ENCODE data around the gene LARP6. TPM values are rescaled to one million over a fixed set of nuclear protein-coding genes. Genes with fewer than 3 reads are reported as not detected.
A peak's percentile ranks its signal among the peaks of the same experiment; 100 is the strongest.

LARP6 gene
- polyA plus RNA-seq, 2 of the 4 experiments (the other 2 are of a cell fraction) = 57.2 to 158 TPM

GRCh38 chr15:70882361-70882760 is 28.4 kb upstream of the LARP6 start:
- no peak overlapping the region for H3K27ac ChIP-seq
- H3K4me2 ChIP-seq = no peak overlapping the region
- no peak for ATAC-seq
- peak; percentile 86 for FAIRE-seq
- no peak overlapping the region for H3K4me3 ChIP-seq
- no peaks in the 10 kb centered on the region for H3K9me3 ChIP-seq
- ChIA-PET POLR2A (no interaction called here), CTCF (interaction anchor here (0.8 to 8.3 kb wide), 5 partner anchors 8 to 919 kb away, joined by 3 to 56 read pairs (median 3); no protein-coding TSS in a partner anchor)
- DNase-seq (ENCODE audit: low read depth in 1 of 2, low spot score in 1 of 2) = no peak
- H3K4me1 ChIP-seq = no peaks in the 10 kb centered on the region
- WGBS (ENCODE audit: missing lambda C conversion rate) = 87% methylated on average over 2 of the region's 2 CpGs
- TF ChIP-seq BCL3 (IDR thresholded peaks at IDR 0.05) (no peak), E2F6 (IDR thresholded peaks at IDR 0.05; ENCODE audit: borderline replicate concordance, low read depth) (no peak), REST (IDR thresholded peaks at IDR 0.05) (no peak), RNF2 (IDR thresholded peaks at IDR 0.05; ENCODE audit: borderline replicate concordance, low read depth) (no peak), EP300 (IDR thresholded peaks at IDR 0.05) (no peak), CHD2 (IDR thresholded peaks at IDR 0.05; ENCODE audit: low read length, partially characterized antibody) (no peak), HOXB5 (CRISPR knock-in tag; IDR thresholded peaks at IDR 0.05) (no peak), MAZ (IDR thresholded peaks at IDR 0.05; ENCODE audit: borderline replicate concordance, low read depth, low read length) (no peak), USF2 (IDR thresholded peaks at IDR 0.05) (no peak)

GRCh38 chr15:70880781-70881180 is 26.8 kb upstream of the LARP6 start:
- Histone ChIP-seq H3K4me3 (no peak overlapping the region), H3K27ac (no peak overlapping the region), H3K4me2 (no peak overlapping the region), H3K9me3 (no peaks in the 10 kb centered on the region), H3K4me1 (no peaks in the 10 kb centered on the region; the same call in 2 of the 3 replicates)
- DNase-seq (ENCODE audit: low read depth in 1 of 2, low spot score in 1 of 2) (no peak), FAIRE-seq (no peak), ATAC-seq (no peak)
- ChIA-PET CTCF (interaction anchor here (0.8 to 8.3 kb wide), 8 partner anchors 9 to 235 kb away, joined by 3 to 56 read pairs (median 6); partner anchors contain the start of gene THSD4), POLR2A (no interaction called here)
- 64% methylated on average over 2 of the region's 2 CpGs for WGBS (ENCODE audit: missing lambda C conversion rate)
- no peak for TF ChIP-seq HDAC2 (IDR thresholded peaks at IDR 0.05)
- no peak for TF ChIP-seq HMGXB4 (CRISPR knock-in tag; IDR thresholded peaks at IDR 0.05; ENCODE audit: borderline replicate concordance)
- TF ChIP-seq NPAS2 (CRISPR knock-in tag; IDR thresholded peaks at IDR 0.05; ENCODE audit: borderline replicate concordance) = no peak
- TF ChIP-seq ESRRA (IDR thresholded peaks at IDR 0.05; ENCODE audit: borderline replicate concordance, low read length) = no peak
- no peak for TF ChIP-seq JUN (IDR thresholded peaks at IDR 0.05)
- TF ChIP-seq KDM1A (IDR thresholded peaks at IDR 0.05; ENCODE audit: low read depth) = no peak
- TF ChIP-seq RNF2 (IDR thresholded peaks at IDR 0.05; ENCODE audit: borderline replicate concordance, low read depth) = no peak
- TF ChIP-seq ZC3H11A (IDR thresholded peaks at IDR 0.05) = no peak
- TF ChIP-seq EHF (CRISPR knock-in tag; IDR thresholded peaks at IDR 0.05) = no peak
- no peak for TF ChIP-seq MAZ (IDR thresholded peaks at IDR 0.05; ENCODE audit: borderline replicate concordance, low read depth, low read length)
- no peak for TF ChIP-seq GATA3 (IDR thresholded peaks at IDR 0.05; ENCODE audit: borderline replicate concordance)
